Esophagus muscularis mucosa (tissue), 3 donors: ENCODE measurements around the gene DMKN.

ENCODE experiments used
- CTCF ChIP-seq, 3 experiments: fragments of 200-600 bp in 2 of 3; fragments of 450-650 bp in 1 of 3; sonication (generic) in 2 of 3; IDR thresholded peaks; one replicate each; pipeline ENCODE4 v1.5.1; 2017 to 2019; ENCODE audit warnings: antibody characterized with exemption in 3 of 3, mild to moderate bottlenecking in 2 of 3, moderate library complexity in 1 of 3
- POLR2A ChIP-seq: fragments of 450-650 bp; IDR thresholded peaks from one replicate; pipeline ENCODE4 v1.6.1; 2017; ENCODE audit warnings: antibody characterized with exemption, moderate library complexity, mild to moderate bottlenecking, low read depth

GRCh38 chr19:35474104-35474503, 39.3 kb downstream of the DMKN start:
- no peak for TF ChIP-seq CTCF (IDR thresholded peaks at IDR 0.05)
- TF ChIP-seq POLR2A: no peak
